Right lobe of liver (tissue), 6 donors: ENCODE measurements around the gene DSCAML1. TPM values are rescaled to one million over a fixed set of nuclear protein-coding genes. Genes with fewer than 3 reads are reported as not detected.

Experiments
- ATAC-seq, 4 donors: fragments of 200-7000 bp; cut with Tn5 transposase; one replicate each; pipeline ENCODE4 v1.9.1; 2020; ENCODE audit warnings: mild to moderate bottlenecking in 4 of 4, moderate library complexity in 4 of 4
- DNase-seq, 3 donors: peaks; one replicate each; pipeline ENCODE4 v3.0.0-alpha.2; 2020
- H3K27ac ChIP-seq, 3 donors: fragments of 200-600 bp; one replicate each; pipeline ENCODE4 v1.8.0; 2022
- H3K27me3 ChIP-seq, 2 donors: fragments of 200-600 bp; one replicate each; pipeline ENCODE4 v1.8.0; 2022
- H3K36me3 ChIP-seq, 4 donors: fragments of 200-600 bp; sonication (generic) in 1 of 4; one replicate each; pipeline versions ENCODE4 v1.5.1 to v1.8.0; 2017 to 2022; ENCODE audit warnings: control low read depth in 1 of 4
- H3K4me1 ChIP-seq, 4 donors: fragments of 200-600 bp; sonication (generic) in 1 of 4; one replicate each; pipeline versions ENCODE4 v1.5.1 to v1.8.0; 2017 to 2022; ENCODE audit warnings: control low read depth in 1 of 4
- H3K4me3 ChIP-seq, 3 donors: fragments of 200-600 bp; one replicate each; pipeline ENCODE4 v1.8.0; 2022
- H3K9me3 ChIP-seq, 4 donors: fragments of 200-600 bp; sonication (generic) in 1 of 4; one replicate each; pipeline versions ENCODE4 v1.5.1 to v1.8.0; 2017 to 2022; ENCODE audit warnings: control low read depth in 1 of 4
- POLR2A ChIP-seq: fragments of 450-650 bp; IDR thresholded peaks from one replicate; pipeline ENCODE4 v1.6.1; 2017; ENCODE audit warnings: antibody characterized with exemption, mild to moderate bottlenecking
- WGBS: methylation state at CpG from one replicate; pipeline ENCODE4 v1.1.6; 2018; ENCODE audit warnings: low coverage, low lambda C conversion rate; ENCODE audit not compliant: insufficient coverage; ENCODE audit errors: missing lambda C conversion rate; 5-methylcytosine and 5-hydroxymethylcytosine counted together
- intact Hi-C, 2 donors: fragments of 100-400 bp; cut with DNase I; formaldehyde crosslinking; loops; one replicate each; pipeline versions ENCODE4 v1.11.2 to v1.14.1; 2022
- total RNA-seq, 6 experiments: library from RNA; depleted of rRNA in 2 of 6; stranded (reverse); fragments of >200 nt in 2 of 6; fragmentation: NEBNext Ultra II Directional in 3 of 6; extraction: Animal tissue kit (Norgen Biotek cat#: 25700) in 3 of 6; gene quantifications; one replicate each; pipeline versions ENCODE4 v1.1.0 to v1.2.4, GENCODE V29; 2016 to 2023
- TF ChIP-seq, protein P1 (sequence below), 4 donors: fragments of 200-600 bp in 3 of 4; fragments of 450-650 bp in 1 of 4; IDR thresholded peaks; one replicate each; pipeline versions ENCODE4 v1.5.1 to v1.8.0; 2016 to 2022; ENCODE audit warnings: antibody characterized with exemption in 4 of 4, mild to moderate bottlenecking in 2 of 4
- donor health status: DM: no; HTN: yes; CAD: no.
- donor health status: DM: no; HTN: no; CAD: no.
- donor health status: DM: no; HTN: no; CAD: no.
- donor health status: DM: no; HTN: yes; CAD: no.
- donor health status: DM: no; HTN: yes; CAD: no.

The DSCAML1 gene
- total RNA-seq, 6 experiments from 2014 or later: 0.06 to 0.92 (median 0.22) TPM; not detected in 1

DNA sequence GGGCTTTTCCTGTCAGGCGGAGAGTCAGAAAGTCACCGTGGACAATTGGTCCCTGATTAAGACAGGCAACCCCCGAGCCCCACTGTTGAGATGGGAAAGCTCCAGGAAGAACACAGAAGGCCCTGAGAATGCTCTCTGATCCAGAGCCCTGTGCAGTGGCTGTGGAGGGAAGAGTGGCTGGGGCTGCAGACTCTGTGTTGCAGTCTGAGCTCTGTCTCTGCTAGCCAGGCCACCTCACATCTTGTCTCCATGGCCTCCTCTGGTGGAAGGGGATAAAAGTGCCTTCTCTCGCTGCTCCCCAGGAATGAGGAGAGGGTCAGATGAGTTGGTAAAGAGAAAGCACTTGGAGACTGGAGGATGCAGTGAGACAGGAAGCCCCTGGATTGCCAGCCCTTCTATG is 328.1 kb downstream of the DSCAML1 start:
- Histone ChIP-seq H3K27ac (no peak overlapping the region), H3K36me3 (no peaks in the 10 kb centered on the region), H3K27me3 (no peaks in the 10 kb centered on the region), H3K4me1 (no peaks in the 10 kb centered on the region), H3K4me3 (no peak overlapping the region), H3K9me3 (no peaks in the 10 kb centered on the region)
- TF ChIP-seq, protein P1, sequence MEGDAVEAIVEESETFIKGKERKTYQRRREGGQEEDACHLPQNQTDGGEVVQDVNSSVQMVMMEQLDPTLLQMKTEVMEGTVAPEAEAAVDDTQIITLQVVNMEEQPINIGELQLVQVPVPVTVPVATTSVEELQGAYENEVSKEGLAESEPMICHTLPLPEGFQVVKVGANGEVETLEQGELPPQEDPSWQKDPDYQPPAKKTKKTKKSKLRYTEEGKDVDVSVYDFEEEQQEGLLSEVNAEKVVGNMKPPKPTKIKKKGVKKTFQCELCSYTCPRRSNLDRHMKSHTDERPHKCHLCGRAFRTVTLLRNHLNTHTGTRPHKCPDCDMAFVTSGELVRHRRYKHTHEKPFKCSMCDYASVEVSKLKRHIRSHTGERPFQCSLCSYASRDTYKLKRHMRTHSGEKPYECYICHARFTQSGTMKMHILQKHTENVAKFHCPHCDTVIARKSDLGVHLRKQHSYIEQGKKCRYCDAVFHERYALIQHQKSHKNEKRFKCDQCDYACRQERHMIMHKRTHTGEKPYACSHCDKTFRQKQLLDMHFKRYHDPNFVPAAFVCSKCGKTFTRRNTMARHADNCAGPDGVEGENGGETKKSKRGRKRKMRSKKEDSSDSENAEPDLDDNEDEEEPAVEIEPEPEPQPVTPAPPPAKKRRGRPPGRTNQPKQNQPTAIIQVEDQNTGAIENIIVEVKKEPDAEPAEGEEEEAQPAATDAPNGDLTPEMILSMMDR (IDR thresholded peaks at IDR 0.05): no peak
- TF ChIP-seq POLR2A: no peak
- intact Hi-C loops: no loop called here
- DNase-seq (no peak), ATAC-seq (no peak)
- WGBS: 50% methylated on average over 2 of the region's 4 CpGs

DNA sequence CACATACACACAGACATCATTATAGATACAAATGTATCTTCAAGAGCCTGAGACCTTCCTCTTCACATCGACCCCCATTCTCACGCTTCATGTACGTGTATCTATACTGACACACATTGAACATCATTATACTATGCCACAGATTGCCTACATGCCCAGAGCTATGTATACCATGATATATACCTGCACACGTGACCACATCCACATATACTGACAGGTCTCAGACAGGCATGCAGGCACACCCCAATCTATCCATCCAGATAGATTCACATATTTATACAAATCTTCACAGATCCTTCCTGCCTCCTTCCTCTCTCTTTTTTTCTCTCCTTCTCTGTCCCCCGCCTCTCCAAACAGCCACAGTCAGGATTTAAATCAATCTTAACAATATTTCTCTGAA is 329.2 kb downstream of the DSCAML1 start:
- Histone ChIP-seq H3K4me3 (no peak overlapping the region), H3K9me3 (no peaks in the 10 kb centered on the region), H3K4me1 (no peaks in the 10 kb centered on the region), H3K27ac (no peak overlapping the region), H3K36me3 (no peaks in the 10 kb centered on the region), H3K27me3 (no peaks in the 10 kb centered on the region)
- WGBS: 70% methylated on average over 5 of the region's 5 CpGs
- intact Hi-C loops: no loop called here
- ATAC-seq: no peak
- DNase-seq: no peak
- TF ChIP-seq, protein P1 (IDR thresholded peaks at IDR 0.05): no peak
- no peak for TF ChIP-seq POLR2A

DNA sequence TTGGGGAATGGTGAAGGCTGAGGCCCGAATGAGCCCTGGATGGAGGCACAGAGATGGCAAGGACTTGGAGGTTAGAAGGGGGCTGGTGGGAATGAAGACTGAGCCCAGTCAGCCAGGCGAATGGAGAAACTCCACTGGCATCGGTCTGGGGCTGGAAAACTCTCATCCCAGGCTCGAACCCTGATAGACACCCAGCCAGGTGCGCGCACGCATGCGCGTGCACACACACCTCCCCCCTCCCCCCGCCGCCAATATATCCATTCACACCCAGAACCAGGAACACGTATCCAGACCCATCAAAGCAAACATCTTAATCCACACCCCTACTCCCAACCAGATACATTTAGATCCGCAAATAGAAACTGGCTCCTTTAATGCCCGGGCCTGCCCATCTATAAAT is 330.1 kb downstream of the DSCAML1 start:
- H3K36me3 ChIP-seq: no peaks in the 10 kb centered on the region
- no peaks in the 10 kb centered on the region for H3K4me1 ChIP-seq
- DNase-seq (no peak), ATAC-seq (no peak)
- no peak overlapping the region for H3K27ac ChIP-seq
- TF ChIP-seq, protein P1 (IDR thresholded peaks at IDR 0.05): no peak
- no peak for TF ChIP-seq POLR2A
- H3K9me3 ChIP-seq: no peaks in the 10 kb centered on the region
- no peaks in the 10 kb centered on the region for H3K27me3 ChIP-seq
- H3K4me3 ChIP-seq: no peak overlapping the region
- WGBS: 82% methylated on average over 6 of the region's 14 CpGs
- intact Hi-C loops: no loop called here

DNA sequence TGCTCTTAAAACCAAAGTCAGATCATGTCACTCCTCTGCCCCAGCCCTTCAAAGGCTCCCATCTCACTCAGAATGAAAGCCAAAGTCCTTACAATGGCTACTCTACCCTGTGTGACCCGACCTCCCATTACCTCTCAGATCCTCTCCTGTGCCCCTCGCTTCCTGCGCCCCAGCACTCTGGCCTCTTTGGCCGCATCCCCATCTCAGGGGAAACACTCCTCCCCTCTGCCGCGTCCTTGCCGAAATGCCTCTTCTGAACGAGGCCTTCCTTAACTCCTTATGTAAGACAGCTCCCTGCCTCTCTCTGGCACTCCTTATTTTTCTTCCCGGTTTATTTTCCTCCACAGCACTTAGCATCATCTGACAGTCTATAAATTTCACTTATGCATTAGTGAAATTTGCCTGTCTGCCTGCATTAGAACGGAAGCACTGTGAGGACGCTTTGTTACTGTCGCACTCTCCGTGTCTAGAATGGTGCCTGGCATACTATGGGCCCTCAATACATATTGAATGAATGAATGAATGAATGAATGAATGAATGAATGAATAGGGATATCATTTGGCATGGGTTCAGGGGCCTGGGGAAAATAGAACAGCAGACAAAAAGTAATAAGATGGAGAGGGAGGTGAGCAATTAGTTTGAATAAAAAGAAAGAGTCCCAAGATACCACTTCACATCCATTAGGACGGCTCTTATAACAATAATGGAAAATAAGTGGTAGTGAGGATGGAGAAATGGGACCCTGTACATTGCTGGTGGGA is 331.6 kb downstream of the DSCAML1 start:
- no peaks in the 10 kb centered on the region for H3K9me3 ChIP-seq
- no peak overlapping the region for H3K4me3 ChIP-seq
- no peak overlapping the region for H3K27ac ChIP-seq
- intact Hi-C loops: no loop called here
- 80% methylated on average over 14 of the region's 14 CpGs for WGBS
- H3K27me3 ChIP-seq: no peaks in the 10 kb centered on the region
- ATAC-seq: no peak
- TF ChIP-seq POLR2A: no peak
- TF ChIP-seq, protein P1 (IDR thresholded peaks at IDR 0.05): no peak
- no peak for DNase-seq
- no peaks in the 10 kb centered on the region for H3K36me3 ChIP-seq
- H3K4me1 ChIP-seq: no peaks in the 10 kb centered on the region
